Spleen (tissue), 10 donors: ENCODE measurements around the gene CLHC1. TPM values are rescaled to one million over a fixed set of nuclear protein-coding genes. Genes with fewer than 3 reads are reported as not detected.

Experiments used
- polyA plus RNA-seq, 3 donors: library from polyadenylated mRNA; stranded (reverse); fragments of 200-250 nt; gene quantifications; one replicate each; pipeline ENCODE4 v1.2.1, GENCODE V29; 2013
- total RNA-seq, 7 donors: library from RNA; depleted of rRNA in 3 of 7; stranded (reverse); fragments of >200 nt in 3 of 7; fragmentation: NEBNext Ultra II Directional in 4 of 7; extraction: Animal tissue kit (Norgen Biotek cat#: 25700) in 4 of 7; gene quantifications; one replicate each; pipeline versions ENCODE4 v1.1.0 to v1.2.1, GENCODE V29; 2016 to 2021
- donor health status: healthy with polysubstance abuse.
- donor health status: DM: no; HTN: no; CAD: no; lungs with moderate emphysema.
- donor health status: DM: no; HTN: no; CAD: no.
- donor health status: Bipolar disorder and iron deficiency.
- donor health status: healthy.
- donor health status: DM: no; HTN: no; CAD: no.
- donor health status: DM: yes; HTN: yes; CAD: no.

CLHC1 gene
- total and polyA plus RNA-seq, 10 donors: 5.2 to 34.7 (median 11.4) TPM

Other genes starting within 250 kb of the CLHC1 start
- 100 to 1,000 TPM; 129 to 215 (median 168) TPM for gene RTN4, start 181.8 kb downstream of the CLHC1 start, total RNA-seq
- gene RTN4, start 181.8 kb downstream of the CLHC1 start, polyA plus RNA-seq: 10 to 100 TPM; 55.2 to 87.4 (median 76.3) TPM
- gene RPS27A, start 395 bp upstream of the CLHC1 start, total RNA-seq: 1,000 to 10,000 TPM in 6 of 7 donors, 100 to 1,000 TPM in 1; 939 to 1,680 (median 1,135) TPM
- gene RPS27A, start 395 bp upstream of the CLHC1 start, polyA plus RNA-seq: 1,000 to 10,000 TPM; 3,792 to 4,730 (median 3,877) TPM
- 10 to 100 TPM; 18.4 to 28.5 (median 23.8) TPM for gene MTIF2, start 36.9 kb upstream of the CLHC1 start, total RNA-seq
- gene MTIF2, start 36.9 kb upstream of the CLHC1 start, polyA plus RNA-seq: 10 to 100 TPM; 19.4 to 22.4 (median 20.4) TPM
- gene CCDC88A, start 187.6 kb upstream of the CLHC1 start, total RNA-seq: 100 to 1,000 TPM in 3 of 7 donors, 10 to 100 TPM in 4; 53.2 to 130 (median 95.3) TPM
- gene CCDC88A, start 187.6 kb upstream of the CLHC1 start, polyA plus RNA-seq: 10 to 100 TPM; 16.4 to 26.3 (median 20.8) TPM